ENCODE measurements around the gene AP1S3.

The AP1S3 gene

GRCh38 chr2:223712642-223713041, 124.7 kb downstream of the AP1S3 start:
- Histone ChIP-seq H3K4me1 (ENCODE audit: control insufficient read depth, insufficient read depth, low read length) (no peaks in the 10 kb centered on the region), H3K36me3 (ENCODE audit: insufficient read depth, low read length) (no peaks in the 10 kb centered on the region)

GRCh38 chr2:223711596-223712326, 125.6 kb downstream of the AP1S3 start:
- Histone ChIP-seq H3K4me1 (ENCODE audit: control insufficient read depth, insufficient read depth, low read length) (no peaks in the 10 kb centered on the region), H3K4me2 (ENCODE audit: low read length) (no peak overlapping the region), H3K4me3 (ENCODE audit: low read length) (no peak overlapping the region), H3K27me3 (ENCODE audit: control insufficient read depth, insufficient read depth, low read length) (no peaks in the 10 kb centered on the region), H3K9me3 (replicated peaks; ENCODE audit: low read length) (peaks cover 5% of the 10 kb centered on the region), H3K9ac (ENCODE audit: low read depth, low read length) (no peak overlapping the region), H3K36me3 (ENCODE audit: insufficient read depth, low read length) (no peaks in the 10 kb centered on the region)

More at GRCh38 chr2:223712642-223713041, 124.7 kb downstream of the AP1S3 start:
- H3K9ac ChIP-seq (ENCODE audit: low read depth, low read length), result no peak overlapping the region
- H3K4me2 ChIP-seq (ENCODE audit: low read length), result no peak overlapping the region
- H3K27me3 ChIP-seq (ENCODE audit: control insufficient read depth, insufficient read depth, low read length), result no peaks in the 10 kb centered on the region
- no peak overlapping the region for H3K4me3 ChIP-seq (ENCODE audit: low read length)
- peaks cover 5% of the 10 kb centered on the region for H3K9me3 ChIP-seq (replicated peaks; ENCODE audit: low read length)

Data from skeletal muscle satellite cell (primary cell).